Measurements from ENCODE around the gene KDF1.
A peak's percentile ranks its signal among the peaks of the same experiment; 100 is the strongest.

The KDF1 gene

GRCh38 chr1:26959722-26960624, at the start of gene KDF1:
TSS of gene KDF1 (minus strand) at chr1:26960468. CDS start at chr1:26952380, 8,088 bp downstream.
- no peak for DNase-seq

DNA sequence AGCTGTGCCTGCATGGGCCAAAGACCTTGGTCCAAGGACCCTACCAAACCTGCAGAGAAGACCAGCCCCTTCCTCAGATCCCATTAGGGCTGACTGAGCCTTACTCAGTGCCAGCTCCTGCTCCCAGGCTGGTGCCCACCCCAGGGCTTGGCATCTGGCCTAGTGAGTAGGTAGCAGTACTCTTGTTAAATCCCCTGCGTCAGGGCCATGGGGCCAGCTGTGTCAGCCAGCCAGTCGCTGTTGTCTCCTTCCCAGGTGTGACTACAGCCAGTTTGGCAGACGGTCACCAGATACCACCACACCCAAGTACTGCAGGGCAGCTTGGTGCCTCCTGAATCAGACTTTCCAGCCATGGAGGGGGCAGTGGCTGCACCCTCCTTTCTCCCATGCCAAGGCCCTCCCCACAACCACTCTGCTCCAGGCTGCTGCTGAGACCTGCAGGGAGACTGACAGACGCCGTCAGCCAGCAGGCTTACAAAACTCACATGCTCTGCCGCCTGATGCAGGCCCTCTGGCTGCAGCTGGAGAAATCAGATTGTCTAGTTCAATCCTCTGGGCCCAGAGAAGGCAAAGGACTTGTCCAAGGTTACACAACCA, 49.4 kb upstream of the KDF1 start:
- DNase-seq = no peak

- DNase-seq = no peak
These were observed 47.8 kb upstream of the KDF1 start for GRCh38 chr1:27007909-27008582.

GRCh38 chr1:27006683-27007082, 46.4 kb upstream of the KDF1 start:
- DNase-seq = no peak

DNA sequence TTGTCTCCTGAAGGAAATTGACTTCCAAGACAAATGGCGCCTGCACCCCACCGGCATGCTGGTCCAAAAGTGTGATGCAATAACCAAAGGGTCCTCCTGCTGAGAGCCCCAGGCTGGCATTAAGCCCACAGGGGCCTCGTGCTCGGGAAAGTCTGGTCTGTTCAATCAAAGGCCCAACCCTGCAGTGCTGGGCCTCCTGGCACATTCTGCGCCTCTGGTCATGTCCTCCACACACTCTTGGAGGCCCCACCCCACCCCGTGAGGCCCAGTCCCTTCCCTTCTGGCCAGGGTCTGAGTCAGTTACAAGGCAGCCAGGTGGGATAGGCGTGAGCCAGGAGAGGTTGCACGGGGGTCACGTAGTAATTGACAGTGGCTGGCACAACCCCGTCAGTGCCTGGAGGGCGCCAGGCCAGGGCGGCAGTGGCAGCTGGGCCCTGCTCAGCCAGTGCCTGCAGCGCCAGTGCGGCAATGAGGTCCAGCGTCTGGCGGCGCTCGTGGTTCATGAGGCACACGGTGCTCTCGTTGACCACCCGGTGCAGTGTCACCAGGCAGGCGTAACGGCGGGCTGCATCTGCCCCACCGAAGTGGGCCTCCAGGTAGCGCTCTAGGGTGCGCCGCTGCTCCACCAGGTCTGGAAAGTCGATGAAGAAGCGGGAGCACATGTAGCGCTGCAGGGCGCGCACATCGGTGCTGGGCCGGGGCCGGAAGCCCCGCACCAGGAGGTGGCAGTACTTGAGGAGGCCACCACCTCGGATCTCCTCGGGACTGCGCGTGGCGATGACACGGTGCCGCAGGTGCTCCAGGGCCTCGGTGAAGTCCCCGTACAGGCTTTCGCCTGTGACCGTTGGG, 45.6 kb upstream of the KDF1 start:
- no peak for DNase-seq

DNA sequence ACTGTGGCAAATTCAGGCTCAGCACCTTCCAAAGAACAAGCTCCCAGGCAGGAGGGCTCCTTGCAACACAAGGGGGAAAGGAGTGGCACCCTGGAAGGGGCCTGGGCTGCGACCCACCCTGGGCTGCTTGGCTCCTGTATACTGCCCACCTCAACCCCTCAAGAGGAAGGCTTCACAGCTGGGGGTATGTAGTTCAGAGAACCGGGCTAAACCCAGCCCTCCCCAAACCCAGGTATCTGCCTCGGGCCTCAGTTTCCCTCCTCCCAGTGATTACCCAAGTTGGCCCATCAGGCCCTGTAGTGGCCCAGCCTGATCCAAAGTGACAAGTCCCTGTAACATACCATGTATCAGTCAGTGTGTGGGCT, 44.9 kb upstream of the KDF1 start:
- no peak for DNase-seq

- no peak for DNase-seq
These were observed 44.4 kb upstream of the KDF1 start for GRCh38 chr1:27004471-27005165.

DNA sequence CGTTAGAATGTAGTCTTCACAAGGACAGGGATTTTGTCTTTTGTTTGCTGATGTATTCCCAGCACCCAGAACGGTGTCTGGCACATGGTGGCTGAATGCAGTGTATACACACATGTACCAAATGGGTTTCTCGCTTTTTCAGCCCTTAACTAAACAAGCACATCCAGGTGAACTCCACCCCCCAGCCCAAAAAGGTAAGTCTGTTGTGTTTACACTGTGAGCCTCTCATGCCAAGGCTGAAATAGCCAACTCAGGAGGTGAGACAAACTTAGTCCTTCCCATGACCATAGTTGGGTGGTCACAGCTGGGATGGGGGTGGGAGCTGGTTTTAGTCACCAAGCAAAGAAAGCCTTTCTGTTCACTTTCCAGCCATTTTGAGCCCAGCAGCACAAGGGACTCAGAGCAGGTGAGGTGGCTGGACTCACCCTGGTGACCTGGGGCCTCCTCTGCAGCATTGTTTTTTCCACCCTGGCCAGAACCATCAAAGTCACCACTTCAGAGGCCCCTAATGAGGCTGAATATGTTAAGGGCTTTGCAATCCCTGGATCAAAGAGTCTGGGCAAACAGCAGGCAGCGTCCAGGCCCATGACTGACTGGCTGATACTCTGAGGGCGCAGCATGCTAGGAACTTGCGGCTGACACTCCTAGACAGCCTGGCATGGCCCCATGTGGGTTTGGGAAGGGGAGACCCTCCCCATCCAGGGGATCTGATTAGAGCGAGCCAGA, 43.6 kb upstream of the KDF1 start:
- DNase-seq = no peak

GRCh38 chr1:27001570-27002360, 41.5 kb upstream of the KDF1 start:
- no peak for DNase-seq

GRCh38 chr1:27000817-27001460, 40.7 kb upstream of the KDF1 start:
- no peak for DNase-seq

GRCh38 chr1:27000090-27000816, 40.0 kb upstream of the KDF1 start:
- no peak for DNase-seq

GRCh38 chr1:26999440-26999987, 39.2 kb upstream of the KDF1 start:
- DNase-seq = peak; percentile 55 to 76

GRCh38 chr1:26998429-26999300, 38.4 kb upstream of the KDF1 start:
- no peak for DNase-seq

- no peak for DNase-seq
These were observed 36.4 kb upstream of the KDF1 start for GRCh38 chr1:26996665-26997064.

DNA sequence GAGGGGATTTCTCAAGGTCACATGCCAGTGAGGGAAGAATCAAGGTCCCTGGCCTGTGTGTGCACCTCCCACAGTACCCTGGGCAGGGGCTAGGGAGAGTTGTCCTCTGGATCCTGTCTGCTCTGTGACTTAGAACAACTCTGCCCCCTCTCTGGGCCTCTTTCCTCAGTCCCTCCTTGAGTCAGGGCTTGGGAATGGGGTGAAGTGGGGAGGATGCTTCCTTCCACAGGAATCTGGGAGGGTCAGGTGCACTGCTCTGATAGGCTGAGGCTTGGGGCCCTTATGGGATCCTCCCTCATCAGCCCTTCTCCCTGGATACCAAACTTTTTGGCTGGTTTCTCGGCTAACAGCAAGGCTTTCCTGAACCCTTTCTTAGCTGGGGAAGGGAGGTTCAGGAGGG, 35.8 kb upstream of the KDF1 start:
- DNase-seq = no peak

GRCh38 chr1:26994787-26995517, 34.7 kb upstream of the KDF1 start:
- no peak for DNase-seq

- DNase-seq = no peak
These were observed 33.9 kb upstream of the KDF1 start for GRCh38 chr1:26994020-26994786.

All from SW 1271 (cell line).